Fibroblast of pulmonary artery (primary cell): Measurements from ENCODE around the gene TRIO.
"Not testable (repeated sequence)": the region's sequence is repeated elsewhere in the genome, so short reads cannot be mapped to it uniquely, and the experiment has no call there.

Source experiments
- DNase-seq: peaks from one replicate; pipeline ENCODE4 v3.0.0-alpha.2; 2010; ENCODE audit warnings: low read depth
- H3K4me3 ChIP-seq: replicated peaks from 2 replicates; pipeline ENCODE4 v1.5.1; 2011; ENCODE audit warnings: low read depth, mild to moderate bottlenecking, control low read depth, low read length, moderate library complexity
- TF ChIP-seq, protein P1 (sequence below): IDR thresholded peaks from 2 replicates; pipeline ENCODE4 v1.5.1; 2011; ENCODE audit warnings: mild to moderate bottlenecking, control low read depth, low read length, inconsistent platforms; ENCODE audit errors: missing control alignments

TRIO gene

DNA sequence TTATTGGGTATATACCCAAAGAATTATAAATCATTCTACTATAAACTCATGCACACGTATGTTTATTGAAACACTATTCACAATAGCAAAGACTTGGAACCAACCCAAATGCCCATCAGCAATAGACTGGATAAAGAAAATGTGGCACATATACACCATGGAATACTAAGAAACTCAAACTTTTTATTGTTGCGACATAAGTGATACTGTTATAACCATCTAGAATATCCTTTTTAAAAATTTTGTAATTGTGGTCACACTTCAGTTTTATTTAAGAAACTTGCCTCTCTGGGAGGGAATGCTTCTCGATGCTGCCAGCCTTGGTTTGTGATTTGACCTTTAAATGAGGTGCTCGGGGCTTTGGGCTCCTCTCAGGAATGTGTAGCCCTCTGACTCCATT is 237.6 kb downstream of the TRIO start:
- TF ChIP-seq, protein P1, sequence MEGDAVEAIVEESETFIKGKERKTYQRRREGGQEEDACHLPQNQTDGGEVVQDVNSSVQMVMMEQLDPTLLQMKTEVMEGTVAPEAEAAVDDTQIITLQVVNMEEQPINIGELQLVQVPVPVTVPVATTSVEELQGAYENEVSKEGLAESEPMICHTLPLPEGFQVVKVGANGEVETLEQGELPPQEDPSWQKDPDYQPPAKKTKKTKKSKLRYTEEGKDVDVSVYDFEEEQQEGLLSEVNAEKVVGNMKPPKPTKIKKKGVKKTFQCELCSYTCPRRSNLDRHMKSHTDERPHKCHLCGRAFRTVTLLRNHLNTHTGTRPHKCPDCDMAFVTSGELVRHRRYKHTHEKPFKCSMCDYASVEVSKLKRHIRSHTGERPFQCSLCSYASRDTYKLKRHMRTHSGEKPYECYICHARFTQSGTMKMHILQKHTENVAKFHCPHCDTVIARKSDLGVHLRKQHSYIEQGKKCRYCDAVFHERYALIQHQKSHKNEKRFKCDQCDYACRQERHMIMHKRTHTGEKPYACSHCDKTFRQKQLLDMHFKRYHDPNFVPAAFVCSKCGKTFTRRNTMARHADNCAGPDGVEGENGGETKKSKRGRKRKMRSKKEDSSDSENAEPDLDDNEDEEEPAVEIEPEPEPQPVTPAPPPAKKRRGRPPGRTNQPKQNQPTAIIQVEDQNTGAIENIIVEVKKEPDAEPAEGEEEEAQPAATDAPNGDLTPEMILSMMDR: no peak
- no peak for DNase-seq
- H3K4me3 ChIP-seq: no peak overlapping the region

DNA sequence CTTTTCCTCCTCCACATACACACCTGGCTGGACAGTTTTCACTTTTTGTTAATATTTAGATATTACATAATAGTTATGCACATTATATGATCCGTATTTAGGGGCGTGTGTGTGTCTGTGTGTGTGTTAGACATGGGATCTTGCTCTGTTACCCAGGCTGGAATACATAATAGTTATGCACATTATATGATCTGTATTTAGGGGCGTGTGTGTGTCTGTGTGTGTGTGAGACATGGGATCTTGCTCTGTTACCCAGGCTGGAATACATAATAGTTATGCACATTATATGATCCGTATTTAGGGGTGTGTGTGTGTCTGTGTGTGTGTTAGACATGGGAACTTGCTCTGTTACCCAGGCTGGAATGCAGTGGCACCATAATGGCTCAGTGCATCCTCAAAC is 239.5 kb downstream of the TRIO start:
- no peak for DNase-seq
- TF ChIP-seq, protein P1: no peak

DNA sequence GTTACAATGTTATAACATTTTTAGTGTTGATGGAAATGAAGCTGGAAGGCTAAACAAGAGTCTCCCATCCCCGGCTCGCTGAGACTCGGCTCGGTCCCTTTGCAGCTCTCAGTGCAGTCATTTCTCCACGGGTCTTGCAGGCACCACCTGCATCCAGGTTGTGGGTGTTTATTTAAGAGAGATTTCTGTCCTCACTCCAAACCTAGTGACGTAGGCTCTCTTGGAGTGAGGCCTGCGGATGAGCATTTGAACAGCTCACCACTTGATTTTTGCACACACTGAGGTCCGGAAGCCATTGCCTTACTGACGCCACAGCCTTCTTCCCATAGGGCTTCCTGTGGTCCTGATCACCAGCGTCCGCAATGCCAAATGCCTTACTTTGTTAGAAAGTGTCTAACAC is 240.8 kb downstream of the TRIO start:
- no peak for DNase-seq
- H3K4me3 ChIP-seq: no peak overlapping the region
- TF ChIP-seq, protein P1: no peak

More for the DNA sequence above, 239.5 kb downstream of the TRIO start:
- H3K4me3 ChIP-seq: no peak overlapping the region

- TF ChIP-seq, protein P1: no peak
- no peak overlapping the region for H3K4me3 ChIP-seq
- no peak for DNase-seq
Observed at GRCh38 chr5:14385019-14385418, 241.9 kb downstream of the TRIO start.

DNA sequence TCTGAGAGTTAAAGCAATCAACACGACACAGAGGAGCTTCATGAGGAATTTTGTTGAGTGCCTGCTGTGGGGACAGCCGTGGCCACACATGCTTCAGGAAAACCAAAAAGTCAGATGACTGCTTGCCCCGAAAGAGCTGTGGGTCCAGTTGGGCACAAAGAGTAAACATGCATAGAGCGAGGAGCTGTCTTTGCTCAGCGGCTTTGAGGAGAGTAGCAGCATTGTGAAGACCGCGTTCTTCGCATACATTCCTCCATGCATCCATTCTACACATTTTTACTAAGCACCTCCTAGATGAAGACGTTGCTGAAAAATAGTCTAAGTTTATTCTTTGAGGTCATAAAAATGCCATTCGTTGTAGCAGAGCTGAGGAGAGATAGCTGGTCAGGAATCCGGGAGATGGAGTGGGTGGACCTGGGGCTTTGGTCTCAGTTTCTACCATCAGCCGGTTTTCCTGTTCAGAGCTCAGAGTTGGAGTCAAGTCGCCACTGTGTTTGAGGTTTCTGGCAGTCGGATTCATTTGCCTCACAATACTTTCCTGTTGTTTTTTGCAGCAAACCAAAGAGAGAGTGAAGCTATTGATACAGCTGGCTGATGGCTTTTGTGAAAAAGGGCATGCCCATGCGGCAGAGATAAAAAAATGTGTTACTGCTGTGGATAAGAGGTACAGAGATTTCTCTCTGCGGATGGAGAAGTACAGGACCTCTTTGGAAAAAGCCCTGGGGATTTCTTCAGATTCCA is 243.9 kb downstream of the TRIO start:
- TF ChIP-seq, protein P1: no peak
- DNase-seq: no peak
- no peak overlapping the region for H3K4me3 ChIP-seq

- no peak overlapping the region for H3K4me3 ChIP-seq
- DNase-seq: no peak
- TF ChIP-seq, protein P1: no peak
Observed at GRCh38 chr5:14388741-14389140, 245.6 kb downstream of the TRIO start.

DNA sequence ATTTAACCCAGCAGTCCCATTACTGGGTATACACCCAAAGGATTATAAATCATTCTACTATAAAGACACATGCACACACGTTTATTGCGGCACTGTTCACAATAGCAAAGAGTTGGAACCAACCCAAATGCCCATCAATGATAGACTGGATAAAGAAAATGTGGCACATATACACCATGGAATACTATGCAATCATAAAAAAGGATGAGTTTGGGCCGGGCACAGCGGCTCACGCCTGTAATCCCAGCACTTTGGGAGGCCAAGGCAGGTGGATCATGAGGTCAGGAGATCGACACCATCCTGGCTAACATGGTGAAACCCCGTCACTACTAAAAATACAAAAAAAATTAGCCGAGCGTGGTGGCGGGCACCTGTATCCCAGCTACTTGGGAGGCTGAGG is 249.4 kb downstream of the TRIO start:
- H3K4me3 ChIP-seq, DNase-seq: not testable (repeated sequence)
